Mammary epithelial cell (primary cell): ENCODE results near the gene SLC2A9.

Source experiments
- CTCF ChIP-seq, 2 donors: IDR thresholded peaks in 1 of 2; conservative IDR thresholded peaks in 1 of 2; 2 replicates each; pipeline ENCODE4 v1.5.1; 2011 to 2012; ENCODE audit warnings: inconsistent platforms in 2 of 2, low read length in 2 of 2, mild to moderate bottlenecking in 2 of 2, control low read depth in 1 of 2, low read depth in 1 of 2; ENCODE audit not compliant: insufficient read depth in 1 of 2; ENCODE audit errors: extremely low read depth in 1 of 2
- EZH2 ChIP-seq: IDR thresholded peaks from 2 replicates; pipeline ENCODE4 v1.6.1; 2012; ENCODE audit warnings: low read length, inconsistent platforms, borderline replicate concordance

GRCh38 chr4:9936129-9936644, 85.1 kb downstream of the SLC2A9 start:
- TF ChIP-seq CTCF (conservative IDR thresholded peaks at IDR 0.05 in 1 of 2, IDR thresholded peaks at IDR 0.05 in 1 of 2; ENCODE audit: extremely low read depth in 1 of 2, insufficient read depth in 1 of 2, low read depth in 1 of 2, low read length in 2 of 2) = no peak
- no peak for TF ChIP-seq EZH2
